Neural progenitor cell (in vitro differentiated cells): ENCODE data around the gene IFTAP.

Experiments
- EZH2 ChIP-seq: fragments of 200-600 bp; sonication (generic); IDR thresholded peaks from 2 replicates; pipeline ENCODE4 v1.6.1; 2017; ENCODE audit warnings: antibody characterized with exemption, mild to moderate bottlenecking, moderate library complexity
- EZH2phosphoT487 ChIP-seq: fragments of 200-600 bp; sonication (generic); IDR thresholded peaks from 2 replicates; pipeline ENCODE4 v1.6.1; 2017; ENCODE audit warnings: antibody characterized with exemption
- TF ChIP-seq, protein P1 (sequence below): fragments of 200-600 bp; sonication (generic); IDR thresholded peaks from 2 replicates; pipeline ENCODE4 v1.5.1; 2017; ENCODE audit warnings: antibody characterized with exemption, mild to moderate bottlenecking

GRCh38 chr11:36588099-36588498 is 6.2 kb upstream of the IFTAP start:
- TF ChIP-seq EZH2 (no peak), EZH2phosphoT487 (no peak)
- TF ChIP-seq, protein P1, sequence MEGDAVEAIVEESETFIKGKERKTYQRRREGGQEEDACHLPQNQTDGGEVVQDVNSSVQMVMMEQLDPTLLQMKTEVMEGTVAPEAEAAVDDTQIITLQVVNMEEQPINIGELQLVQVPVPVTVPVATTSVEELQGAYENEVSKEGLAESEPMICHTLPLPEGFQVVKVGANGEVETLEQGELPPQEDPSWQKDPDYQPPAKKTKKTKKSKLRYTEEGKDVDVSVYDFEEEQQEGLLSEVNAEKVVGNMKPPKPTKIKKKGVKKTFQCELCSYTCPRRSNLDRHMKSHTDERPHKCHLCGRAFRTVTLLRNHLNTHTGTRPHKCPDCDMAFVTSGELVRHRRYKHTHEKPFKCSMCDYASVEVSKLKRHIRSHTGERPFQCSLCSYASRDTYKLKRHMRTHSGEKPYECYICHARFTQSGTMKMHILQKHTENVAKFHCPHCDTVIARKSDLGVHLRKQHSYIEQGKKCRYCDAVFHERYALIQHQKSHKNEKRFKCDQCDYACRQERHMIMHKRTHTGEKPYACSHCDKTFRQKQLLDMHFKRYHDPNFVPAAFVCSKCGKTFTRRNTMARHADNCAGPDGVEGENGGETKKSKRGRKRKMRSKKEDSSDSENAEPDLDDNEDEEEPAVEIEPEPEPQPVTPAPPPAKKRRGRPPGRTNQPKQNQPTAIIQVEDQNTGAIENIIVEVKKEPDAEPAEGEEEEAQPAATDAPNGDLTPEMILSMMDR = no peak
